Measurements from ENCODE around the gene PRSS36. TPM values are rescaled to one million over a fixed set of nuclear protein-coding genes. Genes with fewer than 3 reads are reported as not detected.

PRSS36 gene
- total RNA-seq, 1 donor from 2014 or later: 1.4 TPM

DNA sequence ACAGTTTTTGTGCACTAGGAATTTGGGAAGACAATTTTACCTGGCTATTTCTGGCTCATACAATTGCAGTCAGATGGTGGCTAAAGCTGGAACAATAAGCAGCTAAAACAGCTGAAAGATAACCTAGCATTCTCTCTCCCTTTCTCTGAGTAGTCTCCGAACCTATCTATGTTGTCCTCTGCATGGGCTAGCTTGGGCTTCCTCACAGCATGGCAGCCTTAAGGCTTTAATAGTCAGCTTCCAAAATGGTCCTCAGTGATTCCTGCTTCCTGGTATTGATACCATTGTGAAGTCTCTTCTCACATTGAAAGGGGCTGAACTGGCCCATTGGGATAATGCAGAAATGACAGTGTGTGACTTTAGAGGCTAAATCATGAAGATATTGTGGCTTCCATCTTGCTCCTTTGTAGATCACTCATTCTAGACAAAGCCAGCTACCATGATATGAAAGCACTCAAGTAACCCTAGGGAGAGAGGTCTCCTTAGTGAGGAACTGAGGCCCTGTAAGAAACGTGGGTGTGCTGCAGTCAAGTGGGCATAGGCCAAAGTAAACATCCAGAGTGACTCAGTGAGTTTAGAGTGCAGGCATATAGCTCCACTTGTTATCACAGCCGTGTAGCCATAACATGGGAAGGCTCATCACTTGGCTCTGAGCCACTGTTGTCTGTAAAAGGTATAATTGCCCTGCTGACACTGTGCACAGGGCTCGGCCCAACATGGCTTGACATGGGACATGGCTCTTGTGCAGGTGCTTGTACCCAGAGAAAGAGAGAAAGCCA, 49.8 kb downstream of the PRSS36 start:
- TF ChIP-seq, protein P1, sequence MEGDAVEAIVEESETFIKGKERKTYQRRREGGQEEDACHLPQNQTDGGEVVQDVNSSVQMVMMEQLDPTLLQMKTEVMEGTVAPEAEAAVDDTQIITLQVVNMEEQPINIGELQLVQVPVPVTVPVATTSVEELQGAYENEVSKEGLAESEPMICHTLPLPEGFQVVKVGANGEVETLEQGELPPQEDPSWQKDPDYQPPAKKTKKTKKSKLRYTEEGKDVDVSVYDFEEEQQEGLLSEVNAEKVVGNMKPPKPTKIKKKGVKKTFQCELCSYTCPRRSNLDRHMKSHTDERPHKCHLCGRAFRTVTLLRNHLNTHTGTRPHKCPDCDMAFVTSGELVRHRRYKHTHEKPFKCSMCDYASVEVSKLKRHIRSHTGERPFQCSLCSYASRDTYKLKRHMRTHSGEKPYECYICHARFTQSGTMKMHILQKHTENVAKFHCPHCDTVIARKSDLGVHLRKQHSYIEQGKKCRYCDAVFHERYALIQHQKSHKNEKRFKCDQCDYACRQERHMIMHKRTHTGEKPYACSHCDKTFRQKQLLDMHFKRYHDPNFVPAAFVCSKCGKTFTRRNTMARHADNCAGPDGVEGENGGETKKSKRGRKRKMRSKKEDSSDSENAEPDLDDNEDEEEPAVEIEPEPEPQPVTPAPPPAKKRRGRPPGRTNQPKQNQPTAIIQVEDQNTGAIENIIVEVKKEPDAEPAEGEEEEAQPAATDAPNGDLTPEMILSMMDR (IDR thresholded peaks at IDR 0.05): no peak
- peaks cover 0 to 2% of the 10 kb centered on the region in 2 donors for H3K4me1 ChIP-seq
- DNase-seq (ENCODE audit: low spot score in 2 of 2): no peak
- no peak overlapping the region for H3K27ac ChIP-seq
- H3K4me3 ChIP-seq: no peak overlapping the region
- no peaks in the 10 kb centered on the region for H3K36me3 ChIP-seq
- H3K27me3 ChIP-seq: no peaks in the 10 kb centered on the region
- intact Hi-C loops (cut with DNase I): loop anchor here (10.0 kb wide), 1 partner anchor 345 kb away; the partner anchor contains the start of gene ZNF843
- H3K9me3 ChIP-seq: no peaks in the 10 kb centered on the region

DNA sequence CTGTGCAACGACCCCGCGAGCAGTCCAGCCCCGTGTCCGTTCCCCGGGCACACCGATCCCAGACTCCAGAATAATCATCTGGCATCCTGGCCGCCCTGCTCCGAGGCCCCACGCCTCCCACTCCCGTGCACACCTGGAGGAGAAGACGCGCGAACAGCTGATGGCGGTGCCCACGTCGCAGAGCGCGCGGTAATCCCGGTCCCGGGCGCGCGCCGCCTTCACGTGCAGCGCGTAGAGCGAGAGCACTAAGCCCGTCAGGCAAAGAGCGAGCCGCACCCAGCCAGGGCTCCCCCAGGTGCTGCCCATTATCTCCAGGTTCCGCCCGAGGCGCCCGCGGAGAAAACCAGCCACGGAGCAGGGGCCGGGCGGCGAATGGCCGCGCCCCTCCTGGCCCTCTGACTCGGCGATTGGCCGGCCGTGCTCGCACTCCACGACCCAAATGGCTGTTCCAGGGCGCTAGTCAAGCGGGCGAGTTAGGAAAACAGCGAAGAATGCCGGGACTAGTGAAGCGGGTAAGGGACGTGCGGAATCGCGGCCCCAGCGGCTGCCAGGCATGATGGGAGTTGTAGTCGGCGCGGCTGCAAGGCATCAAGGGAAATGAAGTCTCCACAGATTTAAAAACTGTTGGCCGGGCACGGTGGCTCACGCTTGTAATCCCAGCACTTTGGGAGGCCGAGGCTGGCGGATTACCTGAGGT, 55.3 kb downstream of the PRSS36 start, which contains the start of gene VKORC1:
Gene VKORC1, minus strand, starts transcription at position 374 of the 697 bp plus-strand sequence. Its CDS starts 68 bp downstream, at position 306.
- Histone ChIP-seq H3K4me3 (peak within 1 kb of the TSS; percentile 94 to 97), H3K4me1 (peaks cover 0 to 3% of the 10 kb centered on the region in 2 donors), H3K36me3 (peaks cover 9 to 13% of the 10 kb centered on the region in 2 donors), H3K27me3 (no peaks in the 10 kb centered on the region), H3K27ac (peak within 1 kb of the TSS; percentile 86 to 92), H3K9me3 (no peaks in the 10 kb centered on the region)
- DNase-seq (ENCODE audit: low spot score in 2 of 2): peak; percentile 88 to 98
- intact Hi-C loops (cut with DNase I): loop anchor here (1.0 to 10.0 kb wide), 6 partner anchors 20 to 350 kb away; partner anchors contain the start of genes FUS, ZNF646, ZNF668 and ZNF843
- TF ChIP-seq, protein P1 (IDR thresholded peaks at IDR 0.05): no peak

GRCh38 chr16:31094088-31094423, 55.8 kb downstream of the PRSS36 start:
- Histone ChIP-seq H3K4me1 (peaks cover 0 to 3% of the 10 kb centered on the region in 2 donors), H3K36me3 (peaks cover 13 to 16% of the 10 kb centered on the region in 2 donors), H3K9me3 (no peaks in the 10 kb centered on the region), H3K27me3 (no peaks in the 10 kb centered on the region), H3K27ac (peak overlapping the region; percentile 86 to 92), H3K4me3 (peak overlapping the region; percentile 94 to 97)
- TF ChIP-seq, protein P1 (IDR thresholded peaks at IDR 0.05): no peak
- no peak for DNase-seq (ENCODE audit: low spot score in 2 of 2)
- intact Hi-C loops (cut with DNase I): loop anchor here (1.0 to 10.0 kb wide), 6 partner anchors 20 to 351 kb away; partner anchors contain the start of genes FUS, ZNF646, ZNF668 and ZNF843

DNA sequence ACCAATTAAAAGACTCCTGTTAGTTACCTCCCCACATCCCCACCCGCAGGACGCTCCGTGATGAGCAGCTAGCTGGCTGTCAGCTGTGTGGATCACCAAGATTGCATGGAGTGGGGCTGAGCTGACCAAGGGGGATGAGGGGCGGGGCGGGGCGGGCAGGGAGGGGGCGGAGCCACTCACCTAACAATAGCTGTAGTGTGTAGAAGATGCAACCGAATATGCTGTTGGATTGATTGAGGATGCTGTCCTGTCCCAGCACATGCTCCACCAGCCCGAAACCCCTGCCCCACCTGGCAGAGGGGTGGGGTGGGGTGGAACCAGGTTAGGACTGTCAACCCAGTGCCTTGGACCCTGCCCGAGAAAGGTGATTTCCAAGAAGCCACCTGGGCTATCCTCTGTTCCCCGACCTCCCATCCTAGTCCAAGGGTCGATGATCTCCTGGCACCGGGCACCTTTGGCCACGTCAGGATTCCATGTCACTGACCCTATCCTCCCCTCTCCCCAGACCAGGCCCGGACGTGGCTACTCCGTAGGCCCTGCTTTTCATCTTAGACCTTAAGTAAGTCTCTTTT, 56.6 kb downstream of the PRSS36 start:
- no peaks in the 10 kb centered on the region for H3K27me3 ChIP-seq
- no peak for DNase-seq (ENCODE audit: low spot score in 2 of 2)
- H3K27ac ChIP-seq: no peak overlapping the region
- H3K4me3 ChIP-seq: peak overlapping the region; percentile 94 to 97
- no peaks in the 10 kb centered on the region for H3K9me3 ChIP-seq
- intact Hi-C loops (cut with DNase I): loop anchor here (5.0 to 10.0 kb wide), 3 partner anchors 89 to 352 kb away; partner anchors contain the start of genes FUS and ZNF843
- H3K36me3 ChIP-seq: peaks cover 13 to 16% of the 10 kb centered on the region in 2 donors
- TF ChIP-seq, protein P1 (IDR thresholded peaks at IDR 0.05): no peak
- peaks cover 0 to 3% of the 10 kb centered on the region in 2 donors for H3K4me1 ChIP-seq

DNA sequence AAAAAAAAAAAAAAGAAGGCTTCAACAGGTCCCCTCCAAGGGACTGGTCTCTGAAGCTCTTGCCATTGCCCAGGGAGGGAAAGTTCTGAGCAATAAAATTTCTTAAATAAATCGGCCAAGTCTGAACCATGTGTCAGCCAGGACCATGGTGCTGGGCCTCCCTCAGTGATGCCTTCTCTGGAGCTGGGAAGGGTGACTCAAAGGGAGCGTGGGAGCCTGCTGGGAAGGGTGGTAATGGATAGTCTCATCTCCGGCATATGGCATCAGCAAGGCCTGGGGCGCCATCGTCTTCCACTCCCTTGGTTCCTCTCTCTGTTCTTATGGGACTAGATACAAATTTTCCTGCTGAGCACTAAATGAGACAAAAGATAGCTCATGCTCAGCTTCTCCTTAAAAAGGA, 57.5 kb downstream of the PRSS36 start:
- Histone ChIP-seq H3K27me3 (no peaks in the 10 kb centered on the region), H3K9me3 (no peaks in the 10 kb centered on the region), H3K4me3 (no peak overlapping the region), H3K36me3 (peaks cover 13 to 19% of the 10 kb centered on the region in 2 donors), H3K27ac (no peak overlapping the region), H3K4me1 (peaks cover 0 to 3% of the 10 kb centered on the region in 2 donors)
- TF ChIP-seq, protein P1 (IDR thresholded peaks at IDR 0.05): no peak
- no peak for DNase-seq (ENCODE audit: low spot score in 2 of 2)
- intact Hi-C loops (cut with DNase I): loop anchor here (5.0 to 10.0 kb wide), 3 partner anchors 90 to 352 kb away; partner anchors contain the start of genes FUS and ZNF843

All from ascending aorta (tissue), 2 donors.